Neural progenitor cell (in vitro differentiated cells): ENCODE data around the gene PLEKHO2. TPM values are rescaled to one million over a fixed set of nuclear protein-coding genes. Genes with fewer than 3 reads are reported as not detected.

Source experiments
- DNase-seq: peaks from one replicate; pipeline ENCODE4 v3.0.0-alpha.2; 2016; ENCODE audit warnings: low spot score
- H2AFZ ChIP-seq: fragments of 200-600 bp; sonication (generic); replicated peaks from 2 replicates; pipeline ENCODE4 v1.6.1; 2016; ENCODE audit warnings: antibody characterized with exemption
- H3F3A ChIP-seq: fragments of 200-600 bp; sonication (generic); 2 replicates; pipeline ENCODE4 v1.6.1; 2016; ENCODE audit warnings: antibody characterized with exemption, low read depth
- H3K27ac ChIP-seq: fragments of 200-600 bp; sonication (generic); 2 replicates; pipeline ENCODE4 v1.5.1; 2016; ENCODE audit warnings: mild to moderate bottlenecking
- H3K27me3 ChIP-seq: fragments of 200-600 bp; sonication (generic); 2 replicates; pipeline ENCODE4 v1.6.1; 2016; ENCODE audit warnings: mild to moderate bottlenecking, moderate library complexity
- H3K36me3 ChIP-seq: fragments of 200-600 bp; sonication (generic); 2 replicates; pipeline ENCODE4 v1.5.1; 2016
- H3K4me1 ChIP-seq: fragments of 200-600 bp; sonication (generic); 2 replicates; pipeline ENCODE4 v1.6.1; 2016; ENCODE audit warnings: mixed run types
- H3K4me2 ChIP-seq: fragments of 200-600 bp; sonication (generic); 2 replicates; pipeline ENCODE4 v1.6.1; 2016
- H3K4me3 ChIP-seq: fragments of 200-600 bp; sonication (generic); 2 replicates; pipeline ENCODE4 v1.5.1; 2016
- H3K79me2 ChIP-seq: fragments of 200-600 bp; sonication (generic); 2 replicates; pipeline ENCODE4 v1.6.1; 2016; ENCODE audit warnings: low read depth
- H3K9ac ChIP-seq: fragments of 200-600 bp; sonication (generic); 2 replicates; pipeline ENCODE4 v1.6.1; 2016
- H3K9me3 ChIP-seq: fragments of 200-600 bp; sonication (generic); 2 replicates; pipeline ENCODE4 v1.5.1; 2016; ENCODE audit warnings: low read depth
- H4K20me1 ChIP-seq: fragments of 200-600 bp; sonication (generic); 2 replicates; pipeline ENCODE4 v1.6.1; 2016; ENCODE audit warnings: low read depth
- H3K27ac Mint-ChIP-seq: 3 replicates; pipeline ENCODE4 v1.8.0; 2021; ENCODE audit warnings: mixed read lengths
- H3K27me3 Mint-ChIP-seq: 2 replicates; pipeline ENCODE4 v1.8.0; 2022; ENCODE audit warnings: low read depth, mild to moderate bottlenecking, inconsistent platforms, moderate library complexity, mixed read lengths; ENCODE audit not compliant: insufficient read depth
- H3K36me3 Mint-ChIP-seq: 3 replicates; pipeline ENCODE4 v1.8.0; 2021; ENCODE audit warnings: mixed read lengths
- H3K4me1 Mint-ChIP-seq: 3 replicates; pipeline ENCODE4 v1.8.0; 2021; ENCODE audit warnings: mixed read lengths
- H3K4me3 Mint-ChIP-seq: 3 replicates; pipeline ENCODE4 v1.8.0; 2021; ENCODE audit warnings: mild to moderate bottlenecking, moderate library complexity, mixed read lengths
- H3K9me3 Mint-ChIP-seq: 3 replicates; pipeline ENCODE4 v1.8.0; 2020; ENCODE audit warnings: mixed read lengths
- CTCF ChIP-seq: fragments of 200-600 bp; sonication (generic); IDR thresholded peaks from 2 replicates; pipeline ENCODE4 v1.5.1; 2017; ENCODE audit warnings: antibody characterized with exemption, mild to moderate bottlenecking
- EZH2 ChIP-seq: fragments of 200-600 bp; sonication (generic); IDR thresholded peaks from 2 replicates; pipeline ENCODE4 v1.6.1; 2017; ENCODE audit warnings: antibody characterized with exemption, mild to moderate bottlenecking, moderate library complexity
- EZH2phosphoT487 ChIP-seq: fragments of 200-600 bp; sonication (generic); IDR thresholded peaks from 2 replicates; pipeline ENCODE4 v1.6.1; 2017; ENCODE audit warnings: antibody characterized with exemption
- total RNA-seq: library from RNA; depleted of rRNA; stranded (reverse); fragments of >200 nt; gene quantifications from 2 replicates; pipeline ENCODE4 v1.2.3, GENCODE V29; 2015; ENCODE audit warnings: low replicate concordance

The PLEKHO2 gene
- total RNA-seq, 1 donor from 2014 or later: 7.7 TPM

GRCh38 chr15:64877435-64877834, 35.7 kb downstream of the PLEKHO2 start:
- no peak overlapping the region for H3K27ac Mint-ChIP-seq
- no peak overlapping the region for H3K27ac ChIP-seq
- peaks cover 20% of the 10 kb centered on the region for H3K4me1 Mint-ChIP-seq
- H3K9me3 ChIP-seq: no peaks in the 10 kb centered on the region
- TF ChIP-seq CTCF: no peak
- no peak for TF ChIP-seq EZH2
- no peak for TF ChIP-seq EZH2phosphoT487
- no peaks in the 10 kb centered on the region for H3F3A ChIP-seq
- no peaks in the 10 kb centered on the region for H3K27me3 ChIP-seq
- H3K27me3 Mint-ChIP-seq: peaks cover 2% of the 10 kb centered on the region
- H3K9ac ChIP-seq: no peak overlapping the region
- H2AFZ ChIP-seq: no peak overlapping the region
- H3K4me2 ChIP-seq: no peak overlapping the region
- H4K20me1 ChIP-seq: no peaks in the 10 kb centered on the region
- DNase-seq: no peak
- H3K36me3 Mint-ChIP-seq: no peaks in the 10 kb centered on the region
- H3K9me3 Mint-ChIP-seq: no peaks in the 10 kb centered on the region
- H3K4me1 ChIP-seq: peaks cover 12% of the 10 kb centered on the region
- no peak overlapping the region for H3K4me3 Mint-ChIP-seq
- H3K36me3 ChIP-seq: no peaks in the 10 kb centered on the region
- no peak overlapping the region for H3K4me3 ChIP-seq
- no peaks in the 10 kb centered on the region for H3K79me2 ChIP-seq

- no peak overlapping the region for H3K27ac Mint-ChIP-seq
- H3F3A ChIP-seq: no peaks in the 10 kb centered on the region
- TF ChIP-seq EZH2phosphoT487 (no peak), CTCF (no peak), EZH2 (no peak)
- H3K27me3 Mint-ChIP-seq: peaks cover 2% of the 10 kb centered on the region
- DNase-seq: no peak
- peaks cover 26% of the 10 kb centered on the region for H3K4me1 Mint-ChIP-seq
- H4K20me1 ChIP-seq: no peaks in the 10 kb centered on the region
- H3K4me1 ChIP-seq: peaks cover 12% of the 10 kb centered on the region
- H3K9me3 ChIP-seq: no peaks in the 10 kb centered on the region
- H3K4me3 Mint-ChIP-seq: no peak overlapping the region
- H3K27ac ChIP-seq: no peak overlapping the region
- H2AFZ ChIP-seq: no peak overlapping the region
- no peaks in the 10 kb centered on the region for H3K27me3 ChIP-seq
- H3K79me2 ChIP-seq: no peaks in the 10 kb centered on the region
- H3K9ac ChIP-seq: no peak overlapping the region
- H3K4me3 ChIP-seq: no peak overlapping the region
- H3K36me3 ChIP-seq: no peaks in the 10 kb centered on the region
- H3K36me3 Mint-ChIP-seq: no peaks in the 10 kb centered on the region
- no peak overlapping the region for H3K4me2 ChIP-seq
- H3K9me3 Mint-ChIP-seq: no peaks in the 10 kb centered on the region
Measured at GRCh38 chr15:64878705-64879104, 37.0 kb downstream of the PLEKHO2 start.

GRCh38 chr15:64883100-64883581, 41.4 kb downstream of the PLEKHO2 start:
- H3K79me2 ChIP-seq: no peaks in the 10 kb centered on the region
- H3K9ac ChIP-seq: no peak overlapping the region
- no peak overlapping the region for H3K4me2 ChIP-seq
- H3K36me3 ChIP-seq: no peaks in the 10 kb centered on the region
- Mint-ChIP-seq H3K4me3 (no peak overlapping the region), H3K36me3 (no peaks in the 10 kb centered on the region), H3K27me3 (peaks cover 2% of the 10 kb centered on the region), H3K4me1 (peaks cover 10% of the 10 kb centered on the region), H3K9me3 (no peaks in the 10 kb centered on the region), H3K27ac (no peak overlapping the region)
- no peaks in the 10 kb centered on the region for H3F3A ChIP-seq
- H4K20me1 ChIP-seq: no peaks in the 10 kb centered on the region
- H3K27me3 ChIP-seq: no peaks in the 10 kb centered on the region
- no peak overlapping the region for H3K4me3 ChIP-seq
- no peak overlapping the region for H3K27ac ChIP-seq
- DNase-seq: no peak
- peaks cover 4% of the 10 kb centered on the region for H3K4me1 ChIP-seq
- TF ChIP-seq CTCF (no peak), EZH2 (no peak), EZH2phosphoT487 (no peak)
- no peak overlapping the region for H2AFZ ChIP-seq
- H3K9me3 ChIP-seq: no peaks in the 10 kb centered on the region
